Measurements from ENCODE around the gene NMBR.
"Not testable (repeated sequence)": the region's sequence is repeated elsewhere in the genome, so short reads cannot be mapped to it uniquely, and the experiment has no call there.

The NMBR gene

DNA sequence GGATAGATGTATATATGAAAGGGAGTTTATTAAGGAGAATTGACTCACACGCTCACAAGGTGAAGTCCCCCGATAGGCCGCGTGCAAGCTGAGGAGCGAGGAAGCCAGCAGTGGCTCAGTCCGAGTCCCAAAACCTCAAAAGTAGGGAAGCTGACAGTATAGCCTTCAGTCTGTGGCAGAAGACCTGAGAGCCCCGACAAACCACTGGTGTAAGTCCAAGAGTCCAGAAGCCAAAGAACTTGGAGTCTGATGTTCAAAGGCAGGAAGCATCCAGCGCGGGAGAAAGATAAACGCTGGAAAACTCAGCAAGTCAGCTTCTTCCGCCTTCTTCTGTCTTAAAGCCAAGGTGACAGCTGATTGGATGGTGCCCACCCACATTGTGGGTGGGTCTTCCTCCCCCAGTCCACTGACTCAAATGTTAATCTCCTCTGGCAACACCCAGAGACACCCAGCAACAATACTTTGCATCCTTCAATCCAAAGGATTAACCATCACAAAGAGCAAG lies 116.8 kb downstream of the NMBR start:
- H3K4me3 ChIP-seq (ENCODE audit: low read length) = no peak overlapping the region
- H3K4me1 ChIP-seq (ENCODE audit: low read length) = no peaks in the 10 kb centered on the region
- no peaks in the 10 kb centered on the region for H3F3A ChIP-seq (ENCODE audit: insufficient read depth, low read length)
- no peak overlapping the region for H3K9ac ChIP-seq (ENCODE audit: low read length)
- no peak overlapping the region for H3K27ac ChIP-seq (ENCODE audit: low read length)
- H3K27me3 ChIP-seq (replicated peaks; ENCODE audit: insufficient read depth, low read length) = no peaks in the 10 kb centered on the region
- no peak overlapping the region for H2AFZ ChIP-seq (ENCODE audit: low read length)
- no peaks in the 10 kb centered on the region for H3K9me3 ChIP-seq (replicated peaks; ENCODE audit: insufficient read depth, low read length)
- H3K79me2 ChIP-seq (ENCODE audit: low read length) = no peaks in the 10 kb centered on the region
- H3K36me3 ChIP-seq (replicated peaks; ENCODE audit: insufficient read depth, low read length) = no peaks in the 10 kb centered on the region
- H4K20me1 ChIP-seq (ENCODE audit: insufficient read depth, low read length) = no peaks in the 10 kb centered on the region
- TF ChIP-seq EZH2 (optimal IDR thresholded peaks at IDR 0.05; ENCODE audit: low read depth, low read length) (no peak), EZH2phosphoT487 (IDR thresholded peaks at IDR 0.05; ENCODE audit: low read length) (no peak)
- TF ChIP-seq, protein P1, sequence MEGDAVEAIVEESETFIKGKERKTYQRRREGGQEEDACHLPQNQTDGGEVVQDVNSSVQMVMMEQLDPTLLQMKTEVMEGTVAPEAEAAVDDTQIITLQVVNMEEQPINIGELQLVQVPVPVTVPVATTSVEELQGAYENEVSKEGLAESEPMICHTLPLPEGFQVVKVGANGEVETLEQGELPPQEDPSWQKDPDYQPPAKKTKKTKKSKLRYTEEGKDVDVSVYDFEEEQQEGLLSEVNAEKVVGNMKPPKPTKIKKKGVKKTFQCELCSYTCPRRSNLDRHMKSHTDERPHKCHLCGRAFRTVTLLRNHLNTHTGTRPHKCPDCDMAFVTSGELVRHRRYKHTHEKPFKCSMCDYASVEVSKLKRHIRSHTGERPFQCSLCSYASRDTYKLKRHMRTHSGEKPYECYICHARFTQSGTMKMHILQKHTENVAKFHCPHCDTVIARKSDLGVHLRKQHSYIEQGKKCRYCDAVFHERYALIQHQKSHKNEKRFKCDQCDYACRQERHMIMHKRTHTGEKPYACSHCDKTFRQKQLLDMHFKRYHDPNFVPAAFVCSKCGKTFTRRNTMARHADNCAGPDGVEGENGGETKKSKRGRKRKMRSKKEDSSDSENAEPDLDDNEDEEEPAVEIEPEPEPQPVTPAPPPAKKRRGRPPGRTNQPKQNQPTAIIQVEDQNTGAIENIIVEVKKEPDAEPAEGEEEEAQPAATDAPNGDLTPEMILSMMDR (IDR thresholded peaks at IDR 0.05; ENCODE audit: low read length) = no peak
- H3K4me2 ChIP-seq (ENCODE audit: low read depth, low read length) = no peak overlapping the region
- no peak for DNase-seq
- H3K9me2 ChIP-seq (replicated peaks; ENCODE audit: insufficient read depth, low read length) = no peaks in the 10 kb centered on the region

DNA sequence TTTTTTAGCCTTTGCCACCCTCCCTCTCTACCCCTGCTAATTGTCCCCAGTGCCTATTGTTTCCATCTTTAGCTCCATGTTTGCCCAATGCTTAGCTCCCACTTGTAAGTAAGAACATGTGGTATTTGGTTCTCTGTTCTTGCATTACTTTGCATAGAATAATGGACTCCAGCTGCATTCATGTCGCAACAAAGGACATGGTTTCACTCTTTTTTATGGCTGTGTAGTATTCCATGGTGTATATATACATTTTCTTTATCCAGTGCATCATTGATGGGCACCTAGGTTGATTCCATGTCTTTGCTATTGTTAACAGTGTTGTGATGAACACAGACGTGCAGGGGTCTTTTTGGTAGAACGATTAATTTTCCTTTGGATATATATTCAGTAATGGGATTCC lies 118.4 kb downstream of the NMBR start:
- Histone ChIP-seq H3F3A (ENCODE audit: insufficient read depth, low read length) (no peaks in the 10 kb centered on the region), H3K4me2 (ENCODE audit: low read depth, low read length) (no peak overlapping the region), H2AFZ (ENCODE audit: low read length) (no peak overlapping the region), H3K79me2 (ENCODE audit: low read length) (no peaks in the 10 kb centered on the region), H3K4me1 (ENCODE audit: low read length) (no peaks in the 10 kb centered on the region), H3K27me3 (replicated peaks; ENCODE audit: insufficient read depth, low read length) (no peaks in the 10 kb centered on the region), H3K9me2 (replicated peaks; ENCODE audit: insufficient read depth, low read length) (no peaks in the 10 kb centered on the region), H3K27ac (ENCODE audit: low read length) (no peak overlapping the region), H3K9me3 (replicated peaks; ENCODE audit: insufficient read depth, low read length) (no peaks in the 10 kb centered on the region), H3K9ac (ENCODE audit: low read length) (no peak overlapping the region), H4K20me1 (ENCODE audit: insufficient read depth, low read length) (no peaks in the 10 kb centered on the region), H3K4me3 (ENCODE audit: low read length) (no peak overlapping the region), H3K36me3 (replicated peaks; ENCODE audit: insufficient read depth, low read length) (no peaks in the 10 kb centered on the region)
- TF ChIP-seq EZH2phosphoT487 (IDR thresholded peaks at IDR 0.05; ENCODE audit: low read length) = no peak
- TF ChIP-seq, protein P1 (IDR thresholded peaks at IDR 0.05; ENCODE audit: low read length) = no peak
- no peak for TF ChIP-seq EZH2 (optimal IDR thresholded peaks at IDR 0.05; ENCODE audit: low read depth, low read length)
- no peak for DNase-seq

GRCh38 chr6:142027804-142028203 lies 119.1 kb downstream of the NMBR start:
- H3K79me2 ChIP-seq (ENCODE audit: low read length); H3K4me3 ChIP-seq (ENCODE audit: low read length); H3F3A ChIP-seq (ENCODE audit: insufficient read depth, low read length); H3K4me1 ChIP-seq (ENCODE audit: low read length); H3K4me2 ChIP-seq (ENCODE audit: low read depth, low read length); H3K27ac ChIP-seq (ENCODE audit: low read length); H3K9ac ChIP-seq (ENCODE audit: low read length); H4K20me1 ChIP-seq (ENCODE audit: insufficient read depth, low read length); H3K9me2 ChIP-seq (replicated peaks; ENCODE audit: insufficient read depth, low read length); H3K27me3 ChIP-seq (replicated peaks; ENCODE audit: insufficient read depth, low read length); DNase-seq; H2AFZ ChIP-seq (ENCODE audit: low read length); H3K9me3 ChIP-seq (replicated peaks; ENCODE audit: insufficient read depth, low read length); H3K36me3 ChIP-seq (replicated peaks; ENCODE audit: insufficient read depth, low read length): not testable (repeated sequence)

DNA sequence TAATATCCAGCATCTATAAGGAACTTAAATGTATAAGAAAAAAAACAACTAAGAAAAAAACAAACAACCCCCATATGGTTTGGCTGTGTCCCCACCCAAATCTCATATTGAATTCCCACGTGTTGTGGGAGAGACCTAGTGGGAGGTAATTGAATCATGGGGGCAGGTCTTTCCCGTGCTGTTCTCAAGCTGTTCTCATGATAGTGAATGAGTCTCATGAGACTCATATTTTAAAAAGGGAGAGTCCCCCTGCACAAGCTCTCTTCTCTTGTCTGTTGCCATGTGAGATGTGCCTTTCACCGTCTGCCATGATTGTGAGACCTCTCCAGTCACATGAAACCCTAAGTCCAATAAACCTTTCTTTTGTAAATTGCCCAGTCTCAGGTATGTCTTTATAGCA lies 119.8 kb downstream of the NMBR start:
- no peak overlapping the region for H3K9ac ChIP-seq (ENCODE audit: low read length)
- no peaks in the 10 kb centered on the region for H4K20me1 ChIP-seq (ENCODE audit: insufficient read depth, low read length)
- H3K4me3 ChIP-seq (ENCODE audit: low read length) = no peak overlapping the region
- H3F3A ChIP-seq (ENCODE audit: insufficient read depth, low read length) = no peaks in the 10 kb centered on the region
- no peaks in the 10 kb centered on the region for H3K27me3 ChIP-seq (replicated peaks; ENCODE audit: insufficient read depth, low read length)
- no peaks in the 10 kb centered on the region for H3K4me1 ChIP-seq (ENCODE audit: low read length)
- TF ChIP-seq EZH2phosphoT487 (IDR thresholded peaks at IDR 0.05; ENCODE audit: low read length) = no peak
- TF ChIP-seq, protein P1 (IDR thresholded peaks at IDR 0.05; ENCODE audit: low read length) = no peak
- TF ChIP-seq EZH2 (optimal IDR thresholded peaks at IDR 0.05; ENCODE audit: low read depth, low read length) = no peak
- no peak for DNase-seq
- no peaks in the 10 kb centered on the region for H3K9me3 ChIP-seq (replicated peaks; ENCODE audit: insufficient read depth, low read length)
- H3K4me2 ChIP-seq (ENCODE audit: low read depth, low read length) = no peak overlapping the region
- H2AFZ ChIP-seq (ENCODE audit: low read length) = no peak overlapping the region
- no peak overlapping the region for H3K27ac ChIP-seq (ENCODE audit: low read length)
- H3K9me2 ChIP-seq (replicated peaks; ENCODE audit: insufficient read depth, low read length) = no peaks in the 10 kb centered on the region
- H3K36me3 ChIP-seq (replicated peaks; ENCODE audit: insufficient read depth, low read length) = no peaks in the 10 kb centered on the region
- H3K79me2 ChIP-seq (ENCODE audit: low read length) = no peaks in the 10 kb centered on the region
